Fibroblast of the conjunctiva (primary cell): ENCODE results near the gene CALY.

ENCODE experiments used
- DNase-seq: peaks from one replicate; pipeline ENCODE4 v3.0.0-alpha.2; 2010; ENCODE audit warnings: low read depth

The CALY gene

DNA sequence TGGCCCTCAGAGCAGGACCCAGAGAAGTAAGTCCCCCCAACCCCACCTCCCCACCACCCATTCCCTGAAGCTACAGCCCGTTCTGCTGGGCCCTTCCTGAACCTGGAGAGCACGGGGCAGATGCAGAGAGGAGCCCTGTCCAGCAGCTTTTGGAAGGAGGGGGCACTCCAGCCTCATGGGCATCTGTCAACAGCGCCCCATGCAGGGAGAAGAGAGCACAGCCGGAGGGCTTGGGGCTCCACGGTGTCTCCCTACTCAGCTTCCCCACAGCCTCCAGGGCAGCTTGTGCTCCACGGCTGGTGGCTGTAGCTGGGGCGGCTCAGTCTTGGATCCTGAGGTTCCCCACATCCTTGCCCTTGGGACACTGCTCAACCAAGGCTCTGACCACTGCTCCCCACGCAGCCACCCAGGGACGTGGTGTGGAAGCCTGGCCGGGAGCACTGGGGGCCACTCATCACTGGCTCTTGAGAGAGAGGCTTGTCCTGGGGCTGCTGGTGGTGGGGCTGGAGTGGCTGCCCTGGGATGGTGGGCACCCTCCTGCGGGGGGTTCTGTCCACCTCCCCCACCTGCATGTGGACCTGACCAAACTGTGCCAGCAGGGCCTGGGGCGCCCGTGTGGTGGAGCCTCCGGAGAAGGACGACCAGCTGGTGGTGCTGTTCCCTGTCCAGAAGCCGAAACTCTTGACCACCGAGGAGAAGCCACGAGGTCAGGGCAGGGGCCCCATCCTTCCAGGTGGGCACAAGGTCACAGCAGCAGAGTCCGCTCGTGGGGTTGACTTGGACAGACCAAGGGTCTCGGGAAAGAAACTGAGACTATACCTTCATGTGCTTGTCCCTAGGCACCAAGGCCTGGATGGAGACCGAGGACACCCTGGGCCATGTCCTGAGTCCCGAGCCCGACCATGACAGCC is 15.0 kb upstream of the CALY start:
- DNase-seq = no peak

DNA sequence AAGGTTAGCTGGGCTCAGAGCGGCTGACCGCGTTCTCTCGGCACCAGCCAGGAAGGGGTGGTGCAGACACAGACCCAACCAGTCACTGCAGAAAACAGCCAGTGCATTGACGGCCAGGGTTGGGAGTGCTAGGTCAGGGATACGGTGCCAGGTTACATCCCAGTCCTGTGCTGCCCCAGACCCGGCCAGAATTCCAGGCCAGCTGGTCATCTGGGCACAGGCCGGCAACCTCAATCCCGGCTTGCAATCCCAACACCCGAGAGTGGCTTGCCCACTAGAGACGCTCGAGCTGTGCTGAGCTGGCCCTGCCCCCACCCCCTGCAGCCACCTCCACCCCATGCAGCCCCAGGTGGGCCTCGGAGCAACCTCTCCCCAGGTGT is 14.2 kb upstream of the CALY start:
- DNase-seq = no peak

DNA sequence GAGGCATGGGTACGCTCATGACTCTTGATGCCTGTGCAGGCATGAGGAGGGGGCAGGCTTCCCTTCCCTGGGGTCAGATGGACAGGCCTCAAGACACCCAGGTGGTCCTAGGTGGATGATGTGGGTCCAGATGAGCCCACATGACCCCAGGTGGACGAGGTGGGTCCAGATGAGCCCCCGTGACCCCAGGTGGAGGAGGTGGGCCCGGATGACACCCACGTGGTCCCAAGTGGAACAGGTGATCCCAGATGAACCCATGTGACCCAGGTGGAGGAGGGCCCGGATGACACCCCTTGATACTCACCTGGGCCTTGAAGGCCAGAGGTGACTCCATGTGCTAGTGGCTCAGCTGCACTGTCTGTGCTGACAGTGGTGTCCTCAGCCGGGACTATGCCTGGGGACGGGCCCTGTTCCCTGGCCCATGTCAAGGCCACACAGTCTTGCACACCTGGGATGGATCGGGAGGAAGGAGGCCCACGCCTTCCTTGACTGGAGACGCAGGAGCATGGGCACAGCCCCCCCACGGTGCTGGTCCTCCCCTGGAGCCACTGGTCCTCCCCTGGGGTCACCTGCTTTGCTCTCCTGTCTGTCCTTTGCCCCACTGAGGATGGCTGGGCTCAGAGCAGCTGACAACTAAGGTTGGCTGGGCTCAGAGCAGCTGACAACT is 13.7 kb upstream of the CALY start:
- DNase-seq = no peak

DNA sequence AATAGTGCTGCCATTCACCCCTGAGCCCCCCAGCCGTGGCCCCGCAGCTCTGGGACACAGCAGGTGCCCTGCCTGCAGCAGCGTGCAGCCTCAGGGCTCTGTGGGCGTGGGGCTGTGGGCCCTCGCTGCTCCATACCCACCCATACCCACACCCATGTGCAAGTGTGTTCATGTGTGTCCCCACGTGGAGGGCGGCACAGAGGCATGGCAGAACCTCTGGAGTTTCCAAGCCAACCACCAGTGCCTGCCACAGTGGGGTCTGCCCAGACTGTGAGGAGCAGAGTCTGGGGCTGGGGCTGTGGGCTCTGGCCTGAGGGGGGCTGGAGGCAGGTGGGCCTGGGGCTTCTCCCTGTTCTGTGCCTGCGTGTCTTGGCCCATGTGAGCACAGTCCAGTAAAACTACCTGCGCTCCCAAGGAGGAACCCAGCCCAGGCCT is 12.9 kb upstream of the CALY start:
- no peak for DNase-seq

DNA sequence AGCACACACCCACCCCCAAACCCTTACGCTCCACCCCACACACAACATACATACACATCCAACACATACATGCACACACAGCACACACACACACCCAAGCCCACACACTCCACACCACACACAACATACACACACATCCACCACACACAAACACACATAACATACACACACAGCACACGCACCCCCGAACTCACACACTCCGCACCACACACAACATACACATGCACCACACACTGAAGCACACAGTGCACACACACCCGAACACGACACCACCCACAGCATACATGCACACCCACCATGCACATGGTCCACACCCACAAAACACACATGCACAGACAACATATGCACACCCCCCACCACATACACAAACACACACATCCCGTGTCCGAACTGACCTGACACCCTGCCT is 12.5 kb upstream of the CALY start:
- no peak for DNase-seq

DNA sequence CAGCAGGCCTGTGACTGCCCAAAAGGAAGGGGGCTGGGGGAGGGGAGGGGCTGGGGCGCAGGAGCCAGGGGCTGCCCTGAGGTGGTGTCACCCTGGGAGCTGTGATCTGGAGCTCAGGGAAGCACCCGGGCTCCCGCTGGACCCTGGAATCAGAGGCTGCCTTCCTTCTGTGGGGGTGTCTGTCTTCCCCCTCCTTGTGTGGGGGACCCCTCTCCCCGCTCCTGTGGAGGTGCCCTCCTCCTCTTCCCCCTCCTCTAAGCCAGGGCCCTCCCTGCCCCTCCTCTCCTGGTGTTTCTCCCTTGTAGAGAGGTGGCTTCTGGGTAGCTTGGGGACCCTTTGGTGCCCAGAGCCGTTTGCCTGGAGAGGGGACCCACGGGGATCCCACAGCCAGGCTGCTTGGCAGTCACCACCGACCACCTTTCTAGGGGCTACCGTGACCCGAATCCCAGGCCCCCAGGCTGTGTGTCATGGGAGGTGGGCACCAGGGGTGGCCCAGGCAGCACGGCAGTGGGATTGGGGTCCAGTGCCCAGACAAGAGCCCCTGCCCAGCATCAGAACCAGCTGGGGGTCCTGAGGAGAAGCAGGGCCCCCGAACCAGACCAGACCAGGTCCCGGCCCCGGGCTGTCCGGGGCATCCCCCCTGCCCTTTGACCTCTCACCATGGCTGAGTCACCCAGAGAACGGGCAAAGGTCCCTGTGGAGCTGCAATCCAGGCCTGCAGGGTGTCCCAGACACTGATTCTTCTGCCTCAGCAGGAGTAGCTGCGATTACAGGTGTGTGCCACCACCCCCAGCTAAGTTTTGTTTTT is 11.2 kb upstream of the CALY start:
- no peak for DNase-seq

DNA sequence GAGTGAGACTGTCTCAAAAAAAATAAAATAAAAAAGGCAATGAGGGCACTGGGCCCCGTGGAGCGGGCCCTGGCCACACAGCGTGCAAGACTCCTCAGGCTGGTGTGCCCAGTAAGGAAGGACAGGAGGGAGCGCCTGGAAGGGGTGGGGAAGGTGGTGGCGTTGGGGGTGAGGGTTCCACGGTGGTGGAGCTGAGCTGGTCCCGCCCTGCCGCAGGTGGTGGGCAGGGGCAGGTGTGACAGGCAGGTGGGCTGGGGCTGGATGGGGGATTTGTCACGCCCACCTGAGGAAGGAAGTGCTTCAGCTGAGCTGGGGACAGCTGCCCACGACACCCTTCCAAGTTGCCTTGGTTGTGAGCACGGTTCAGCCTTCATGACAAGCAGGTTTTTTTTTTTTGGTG is 9.7 kb upstream of the CALY start:
- DNase-seq = no peak

DNA sequence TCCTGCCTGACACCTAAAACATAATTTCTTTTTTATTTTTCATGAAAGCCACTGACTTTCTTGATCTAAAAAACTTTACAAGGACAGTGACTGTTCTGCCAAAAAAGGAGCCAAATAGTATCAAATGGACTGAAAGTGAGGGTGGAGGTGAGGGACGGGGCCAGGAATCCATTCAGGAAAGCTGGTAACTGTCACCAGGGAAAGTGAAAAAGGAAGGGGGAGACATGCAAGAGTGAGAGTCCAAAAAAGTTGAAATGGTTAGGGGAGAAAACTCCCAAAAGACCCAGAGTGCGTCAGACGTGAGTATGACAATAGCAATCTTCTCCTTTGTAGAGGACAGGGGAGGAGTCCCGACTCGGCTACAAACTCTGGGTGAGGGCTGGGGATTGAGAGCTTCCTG is 7.5 kb upstream of the CALY start:
- DNase-seq = no peak

DNA sequence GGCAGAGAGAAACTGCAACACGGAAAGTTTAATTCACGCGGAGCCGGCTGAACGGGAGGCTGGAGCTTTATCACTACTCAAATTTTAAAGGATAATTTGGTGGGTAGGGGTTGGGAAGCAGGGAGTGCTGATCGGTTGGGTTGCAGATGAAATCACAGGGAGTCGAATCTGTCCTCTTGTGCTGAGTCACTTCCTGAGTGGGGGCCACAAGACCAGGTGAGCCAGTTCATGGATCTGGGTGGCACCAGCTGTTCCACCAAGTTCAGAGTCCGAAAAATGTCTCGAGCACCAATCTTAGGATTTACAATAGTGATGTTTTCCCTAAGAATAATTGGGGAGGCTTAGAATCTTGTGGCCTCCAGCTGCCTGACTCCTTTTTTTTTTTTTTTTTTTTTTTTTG is 6.9 kb upstream of the CALY start:
- no peak for DNase-seq

DNA sequence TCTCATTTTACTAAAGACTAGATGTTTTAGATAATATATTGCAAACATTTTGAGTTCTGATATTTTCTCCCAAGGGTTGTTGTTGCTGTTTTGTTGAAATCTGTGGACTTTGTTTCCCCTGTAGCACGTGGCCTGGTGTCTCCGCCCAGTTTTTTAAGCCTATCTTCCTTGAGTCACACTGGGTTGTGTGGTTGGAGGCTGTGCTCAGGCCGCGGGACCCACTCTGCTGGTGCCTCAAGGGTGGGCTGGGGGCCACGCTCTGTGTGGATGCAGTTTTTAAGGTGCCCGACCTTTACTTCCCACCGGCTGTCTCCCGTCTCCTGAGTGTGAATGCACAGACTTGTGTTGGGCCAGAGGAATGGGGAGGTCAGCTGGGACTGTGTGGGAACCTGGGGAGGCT is 6.2 kb upstream of the CALY start:
- DNase-seq = no peak

DNA sequence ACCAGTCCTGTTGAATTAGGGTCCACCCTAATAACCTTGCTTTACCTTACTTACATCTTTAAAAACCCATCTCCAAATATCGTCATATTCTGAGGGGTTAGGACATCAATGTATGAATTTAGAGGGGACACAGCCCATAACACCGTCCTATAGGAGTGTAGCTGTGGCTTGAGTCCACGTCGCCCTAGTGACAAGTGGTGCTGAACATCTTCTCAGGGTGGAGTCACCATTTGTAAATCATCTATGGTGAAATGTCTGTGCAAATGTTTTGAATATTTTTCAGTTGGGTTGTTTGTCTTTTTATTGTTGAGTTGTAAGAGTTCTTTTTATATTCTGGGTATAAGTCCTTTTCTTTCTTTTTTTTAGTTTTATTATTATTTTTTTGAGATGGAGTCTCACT is 5.3 kb upstream of the CALY start:
- no peak for DNase-seq

DNA sequence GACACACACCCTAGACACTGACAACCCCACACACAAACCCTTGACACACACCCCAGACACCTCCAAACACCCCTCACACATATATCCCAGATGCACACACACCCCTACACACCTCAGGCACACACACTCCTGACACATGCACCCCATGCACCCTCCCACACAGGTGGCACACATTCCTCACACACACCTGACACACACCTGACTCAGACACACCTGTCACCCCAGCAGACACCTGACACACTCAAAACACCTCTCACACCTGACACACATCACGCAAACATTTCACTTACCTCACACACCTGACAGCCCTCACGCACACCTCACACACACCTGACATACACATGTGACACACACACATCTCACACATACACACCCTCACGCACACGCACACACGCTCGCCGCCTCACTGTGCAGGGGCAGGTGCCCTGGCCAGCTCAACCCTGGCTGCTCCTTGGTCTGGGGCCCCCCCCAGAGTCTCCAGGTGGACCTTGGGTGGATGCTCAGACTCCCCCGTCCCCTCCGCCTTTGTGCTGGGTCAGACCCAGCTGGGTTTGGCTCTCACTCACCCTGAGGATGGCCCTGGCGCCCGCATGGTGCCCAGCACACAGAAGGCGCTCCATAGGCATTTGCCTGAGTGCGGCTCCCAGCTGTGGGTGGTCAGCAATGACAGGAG is 3.1 kb upstream of the CALY start:
- no peak for DNase-seq

DNA sequence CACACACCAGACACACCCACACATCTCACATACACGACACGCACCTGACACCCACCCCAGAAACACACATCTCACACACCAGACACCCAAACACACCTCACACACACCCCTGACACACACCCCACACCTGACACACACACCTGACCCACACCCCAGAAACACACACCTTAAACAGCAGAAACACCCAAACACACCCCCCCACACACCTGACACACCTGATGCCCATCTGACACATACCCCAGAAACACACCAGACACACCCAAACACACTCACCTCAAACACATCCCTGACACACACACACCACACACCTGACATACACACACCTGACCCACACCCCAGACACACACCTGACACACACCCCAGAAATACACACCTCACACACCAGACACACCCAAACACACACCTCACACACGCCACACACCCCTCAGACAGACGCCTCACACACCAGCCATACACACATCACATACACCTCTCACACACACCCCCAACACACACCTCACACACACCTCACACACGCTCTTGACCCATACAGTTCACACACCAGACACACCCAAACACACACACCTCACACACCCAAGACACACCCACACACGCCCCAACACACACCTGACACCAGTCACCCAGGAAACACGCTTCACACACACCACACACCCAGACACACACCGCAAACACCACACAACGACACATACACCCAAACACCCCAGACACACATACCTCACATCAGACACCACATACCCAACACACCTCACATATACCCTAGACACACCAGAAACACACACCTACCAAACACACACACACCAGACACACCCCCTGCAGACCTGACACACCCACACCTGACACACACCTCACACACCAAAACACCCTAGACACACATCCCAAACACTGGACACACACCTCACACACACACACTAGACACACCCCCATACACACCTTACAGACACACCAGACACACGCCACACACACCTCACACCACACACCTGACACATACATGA is 1.7 kb upstream of the CALY start:
- no peak for DNase-seq

DNA sequence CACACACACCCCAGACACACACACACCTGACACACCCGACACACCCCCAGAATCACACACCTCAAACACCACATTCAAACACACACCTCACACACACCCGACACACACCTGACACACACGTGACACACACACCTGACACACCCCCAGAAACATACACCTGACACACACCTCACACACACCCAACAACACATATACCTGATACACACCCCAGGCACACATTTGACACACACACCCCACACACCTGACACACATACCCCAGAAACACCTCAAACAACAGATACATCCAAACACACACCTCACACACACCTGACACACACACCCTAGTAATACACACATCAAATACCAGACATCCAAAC is 652 bp upstream of the CALY start:
- DNase-seq = no peak

DNA sequence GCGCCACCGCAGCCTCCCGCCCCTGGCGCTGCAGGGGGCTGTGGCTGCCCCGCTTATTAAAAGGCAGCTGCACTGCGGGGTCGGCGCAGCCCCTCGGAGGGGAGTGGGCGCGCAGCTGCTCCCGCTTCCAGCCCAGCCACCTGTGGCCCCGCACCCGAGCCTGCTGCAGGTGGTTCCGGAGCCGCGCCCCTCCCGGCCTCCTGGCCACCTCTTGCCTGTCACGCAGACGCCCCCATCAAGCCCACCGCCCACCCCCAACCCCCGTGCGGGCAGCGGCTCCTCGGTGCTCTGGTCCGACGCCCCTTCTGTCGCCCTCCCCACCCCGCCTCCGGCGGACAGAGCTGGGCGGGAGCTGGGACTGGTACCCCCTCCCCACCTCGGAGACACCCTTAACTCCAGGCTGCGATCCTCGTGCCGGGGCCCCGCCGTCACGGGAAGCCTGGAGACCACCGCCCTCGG is 549 bp downstream of the CALY start:
- DNase-seq = no peak

DNA sequence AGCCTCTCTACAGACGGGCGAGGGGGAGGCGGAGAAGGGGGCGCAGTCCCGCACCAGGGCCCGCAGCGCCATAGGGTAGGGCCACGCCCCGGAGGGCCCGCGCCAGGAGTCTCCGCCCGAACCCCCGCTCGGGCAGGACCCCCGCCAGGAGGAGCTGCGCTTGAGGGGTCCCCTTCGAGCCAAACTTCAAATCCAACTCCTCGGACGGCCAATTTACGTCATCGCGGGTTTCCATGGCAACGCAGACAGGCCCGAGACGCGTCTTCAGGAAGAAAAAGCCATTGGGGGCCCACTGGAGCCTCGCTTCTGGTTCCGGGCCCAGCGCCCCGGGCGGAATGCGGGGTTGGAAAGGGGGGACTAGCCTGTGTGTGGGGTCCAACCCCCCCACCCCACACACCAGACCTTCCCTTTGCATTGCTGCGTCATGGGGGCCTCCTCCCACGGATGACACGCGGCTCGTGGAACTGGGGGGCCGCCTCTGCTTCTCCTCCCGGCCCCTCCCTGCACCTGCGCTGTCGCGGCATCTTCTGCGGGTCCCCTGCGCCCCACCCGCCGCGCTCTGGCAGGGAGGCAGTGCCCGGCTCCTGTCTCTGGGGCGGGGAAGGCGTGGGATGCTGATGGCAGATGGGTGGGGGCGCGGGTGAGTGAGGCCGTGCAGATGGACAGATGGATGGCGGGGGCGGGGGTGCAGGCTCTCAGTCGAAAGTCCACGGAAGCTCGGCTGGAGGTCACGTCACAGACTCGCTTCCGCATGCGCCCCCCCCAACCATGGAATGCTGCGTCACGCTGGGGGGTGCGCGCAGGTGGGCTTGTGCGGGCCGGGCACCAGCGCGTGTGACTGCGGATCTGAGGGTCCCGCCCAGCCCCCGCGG is 1.2 kb downstream of the CALY start:
- no peak for DNase-seq

DNA sequence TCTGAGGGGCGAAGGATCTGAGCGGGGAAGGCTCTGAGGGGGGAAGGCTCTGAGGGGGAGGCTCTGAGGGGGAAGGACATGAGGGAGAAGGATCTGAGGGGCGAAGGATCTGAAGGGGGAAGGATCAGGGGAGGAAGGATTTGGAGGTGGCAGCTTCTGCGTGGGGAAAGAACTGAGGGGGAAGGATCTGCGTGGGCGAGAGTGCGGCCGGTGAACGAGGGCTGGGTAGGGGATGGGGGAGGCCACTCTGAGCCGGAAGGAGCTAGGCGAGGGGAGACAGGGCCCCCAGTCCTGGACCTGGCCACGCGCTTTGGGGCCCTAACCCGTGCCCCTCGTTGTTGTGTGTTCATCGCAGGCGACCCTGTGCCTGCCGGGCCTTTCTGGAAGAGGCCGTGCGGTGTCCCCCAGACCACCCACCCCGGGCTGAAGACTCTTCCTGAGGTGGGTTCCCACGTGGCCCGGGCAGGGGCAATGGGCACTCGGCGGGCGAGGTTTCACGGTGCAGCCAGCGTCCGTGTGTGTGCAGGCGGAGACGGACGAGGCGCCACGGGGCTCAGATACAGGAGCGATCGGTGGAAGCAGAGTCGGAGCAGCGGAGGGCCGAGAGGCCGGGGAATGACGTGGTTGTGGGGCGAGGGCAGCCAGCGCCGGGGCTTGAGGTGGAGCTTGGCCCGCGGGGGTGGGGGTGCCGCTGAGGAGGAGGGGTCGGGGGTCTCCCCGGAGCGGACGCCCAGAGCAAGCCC is 2.0 kb downstream of the CALY start:
- DNase-seq = no peak

DNA sequence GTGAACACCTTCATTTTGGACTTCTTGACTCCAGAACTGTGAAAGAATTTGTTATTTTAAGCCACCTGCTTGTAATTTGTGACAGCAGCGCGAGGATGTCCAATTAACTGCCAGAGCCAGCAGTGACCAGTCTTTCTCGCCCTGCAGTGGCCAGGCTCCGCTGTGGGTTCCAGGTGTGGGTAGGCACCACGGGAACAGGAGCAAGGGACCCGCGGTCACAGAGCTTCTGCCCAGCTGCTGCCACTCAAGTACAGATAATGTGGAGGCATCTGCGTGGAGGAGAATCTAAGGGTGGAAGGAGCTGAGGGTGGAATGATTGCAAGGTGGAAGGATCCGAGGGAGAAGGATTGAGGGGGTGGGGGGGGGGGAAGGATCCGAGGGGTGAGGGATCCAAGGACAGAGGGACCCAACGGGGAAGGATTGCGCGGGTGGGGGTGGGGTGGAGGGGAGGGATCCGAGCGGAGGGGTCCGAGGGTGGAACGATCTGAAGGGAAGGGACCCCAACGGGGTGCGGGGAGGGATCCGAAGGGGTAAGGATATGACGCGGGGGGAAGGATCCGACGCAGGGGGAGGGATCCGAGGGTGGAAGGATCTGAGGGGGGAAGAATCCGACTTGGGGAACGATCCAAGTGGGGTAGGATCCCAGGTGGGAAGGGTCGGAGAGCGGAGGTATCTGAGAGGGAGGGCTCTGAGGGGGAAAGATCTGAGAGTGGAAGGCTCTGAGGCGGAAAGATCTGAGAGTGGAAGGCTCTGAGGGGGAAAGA is 3.6 kb downstream of the CALY start:
- DNase-seq = no peak
